Lower lobe of right lung (tissue), 2 donors: Measurements from ENCODE around the gene PMF1. TPM values are rescaled to one million over a fixed set of nuclear protein-coding genes. Genes with fewer than 3 reads are reported as not detected.
A peak's percentile ranks its signal among the peaks of the same experiment; 100 is the strongest.
"Not testable (repeated sequence)": the region's sequence is repeated elsewhere in the genome, so short reads cannot be mapped to it uniquely, and the experiment has no call there.

Source experiments
- ATAC-seq, 2 donors: fragments of 200-7000 bp; cut with Tn5 transposase; one replicate each; pipeline ENCODE4 v1.9.1; 2020 to 2022; ENCODE audit warnings: mild to moderate bottlenecking in 2 of 2, moderate library complexity in 2 of 2
- DNase-seq: peaks from one replicate; pipeline ENCODE4 v3.0.0-alpha.2; 2020
- H3K27ac ChIP-seq: fragments of 200-600 bp; one replicate; pipeline ENCODE4 v1.8.0; 2022
- H3K27me3 ChIP-seq: fragments of 200-600 bp; one replicate; pipeline ENCODE4 v1.8.0; 2022; ENCODE audit warnings: low read depth
- H3K36me3 ChIP-seq: fragments of 200-600 bp; one replicate; pipeline ENCODE4 v1.8.0; 2022; ENCODE audit warnings: mild to moderate bottlenecking
- H3K4me1 ChIP-seq: fragments of 200-600 bp; one replicate; pipeline ENCODE4 v1.8.0; 2022
- H3K4me3 ChIP-seq: fragments of 200-600 bp; one replicate; pipeline ENCODE4 v1.8.0; 2022; ENCODE audit warnings: mild to moderate bottlenecking
- H3K9me3 ChIP-seq: fragments of 200-600 bp; one replicate; pipeline ENCODE4 v1.8.0; 2022
- CTCF ChIP-seq: fragments of 200-600 bp; IDR thresholded peaks from one replicate; pipeline ENCODE4 v1.8.0; 2022; ENCODE audit warnings: antibody characterized with exemption, mild to moderate bottlenecking
- intact Hi-C: fragments of 100-400 bp; cut with DNase I; formaldehyde crosslinking; loops from one replicate; pipeline ENCODE4 v1.11.0; 2022
- total RNA-seq: library from RNA; stranded (reverse); fragmentation: NEBNext Ultra II Directional; extraction: Animal tissue kit (Norgen Biotek cat#: 25700); gene quantifications from one replicate; pipeline ENCODE4 v1.2.1, GENCODE V29; 2021
- donor health status: DM: no; HTN: yes; CAD: no; lungs with severe emphysema.

Gene PMF1
- total RNA-seq, 1 donor from 2014 or later = 45.3 TPM

GRCh38 chr1:156212130-156212529 lies 677 bp upstream of the PMF1 start:
- H3K4me3 ChIP-seq = peak overlapping the region; percentile 71
- intact Hi-C loops = no loop called here
- no peaks in the 10 kb centered on the region for H3K27me3 ChIP-seq
- DNase-seq = no peak
- ATAC-seq = no peak
- H3K27ac ChIP-seq = peak overlapping the region; percentile 94
- no peak for TF ChIP-seq CTCF
- H3K36me3 ChIP-seq = peaks cover 52% of the 10 kb centered on the region
- H3K9me3 ChIP-seq = no peaks in the 10 kb centered on the region
- H3K4me1 ChIP-seq = peaks cover 17% of the 10 kb centered on the region

- TF ChIP-seq CTCF = no peak
- Histone ChIP-seq H3K9me3 (no peaks in the 10 kb centered on the region), H3K4me1 (peaks cover 32% of the 10 kb centered on the region), H3K27ac (peak overlapping the region; percentile 94), H3K27me3 (no peaks in the 10 kb centered on the region), H3K36me3 (peaks cover 37% of the 10 kb centered on the region), H3K4me3 (peak overlapping the region; percentile 71)
- ATAC-seq (no peak), DNase-seq (no peak)
- intact Hi-C loops = no loop called here
Observed at GRCh38 chr1:156213644-156213966, 798 bp downstream of the PMF1 start.

GRCh38 chr1:156214024-156214748 lies 1.4 kb downstream of the PMF1 start:
- ATAC-seq (no peak), DNase-seq (no peak)
- no peaks in the 10 kb centered on the region for H3K9me3 ChIP-seq
- no peaks in the 10 kb centered on the region for H3K27me3 ChIP-seq
- TF ChIP-seq CTCF = no peak
- intact Hi-C loops = no loop called here
- peaks cover 32% of the 10 kb centered on the region for H3K4me1 ChIP-seq
- H3K27ac ChIP-seq = peak overlapping the region; percentile 94
- H3K4me3 ChIP-seq = peak overlapping the region; percentile 71
- peaks cover 32% of the 10 kb centered on the region for H3K36me3 ChIP-seq

- DNase-seq, ATAC-seq: not testable (repeated sequence)
Observed at GRCh38 chr1:156216361-156217086, 3.7 kb downstream of the PMF1 start.

GRCh38 chr1:156217871-156218270 lies 5.1 kb downstream of the PMF1 start:
- no peak for DNase-seq
- ATAC-seq = no peak
- intact Hi-C loops = no loop called here
- peaks cover 26% of the 10 kb centered on the region for H3K4me1 ChIP-seq
- no peak overlapping the region for H3K4me3 ChIP-seq
- TF ChIP-seq CTCF = no peak
- no peaks in the 10 kb centered on the region for H3K27me3 ChIP-seq
- peak overlapping the region; percentile 76 for H3K27ac ChIP-seq
- H3K9me3 ChIP-seq = no peaks in the 10 kb centered on the region
- peaks cover 37% of the 10 kb centered on the region for H3K36me3 ChIP-seq

More at GRCh38 chr1:156216361-156217086, 3.7 kb downstream of the PMF1 start:
- H3K9me3 ChIP-seq, H3K4me3 ChIP-seq, H3K27ac ChIP-seq, intact Hi-C loops, H3K27me3 ChIP-seq: not testable (repeated sequence)
- Histone ChIP-seq H3K36me3 (peaks cover 26% of the 10 kb centered on the region), H3K4me1 (peaks cover 32% of the 10 kb centered on the region)

- TF ChIP-seq CTCF = no peak
- intact Hi-C loops = no loop called here
Observed at GRCh38 chr1:156220226-156220625, 7.4 kb downstream of the PMF1 start.

More at GRCh38 chr1:156220226-156220625, 7.4 kb downstream of the PMF1 start:
- H3K4me1 ChIP-seq = peaks cover 23% of the 10 kb centered on the region
- H3K9me3 ChIP-seq = no peaks in the 10 kb centered on the region
- H3K27ac ChIP-seq = no peak overlapping the region
- no peaks in the 10 kb centered on the region for H3K27me3 ChIP-seq
- peaks cover 50% of the 10 kb centered on the region for H3K36me3 ChIP-seq
- ATAC-seq (no peak), DNase-seq (no peak)
- no peak overlapping the region for H3K4me3 ChIP-seq
